H1 (cell line): ENCODE data around the gene CNNM2. TPM values are rescaled to one million over a fixed set of nuclear protein-coding genes. Genes with fewer than 3 reads are reported as not detected.

Source experiments
- CTCF ChIA-PET: fragments of 300-600 bp; sonication (Branson Sonifier 250); formaldehyde crosslinking; loops from one replicate; lab custom pipeline; 2021; ENCODE audit not compliant: partially characterized antibody; lab: Charles Lee
- POLR2A ChIA-PET: fragments of 300-600 bp; sonication (Branson Sonifier 250); formaldehyde crosslinking; loops from one replicate; lab custom pipeline; 2021; ENCODE audit warnings: inconsistent platforms; ENCODE audit not compliant: partially characterized antibody; lab: Charles Lee
- DNase-seq, 2 experiments: peaks; one replicate each; pipeline versions ENCODE4 v3.0.0 to v3.0.0-alpha.2; 2010 to 2022; ENCODE audit warnings: low spot score in 2 of 2, low read depth in 1 of 2, mixed read lengths in 1 of 2
- FAIRE-seq: peaks from 2 replicates; lab custom pipeline; 2011; peaks lifted over from hg19 to GRCh38; lab: Jason Lieb, UNC
- H2AFZ ChIP-seq: 2 replicates; pipeline ENCODE4 v1.8.1; 2012; ENCODE audit warnings: low read length, inconsistent platforms
- H2AK5ac ChIP-seq: 2 replicates; pipeline ENCODE4 v1.6.1; 2013; ENCODE audit warnings: low read depth, low read length
- H2BK120ac ChIP-seq: replicated peaks from 2 replicates; pipeline ENCODE3; 2013; ENCODE audit warnings: low read depth, low read length, inconsistent platforms
- H2BK12ac ChIP-seq: 2 replicates; pipeline ENCODE4 v1.6.1; 2013; ENCODE audit warnings: low read depth, low read length
- H2BK15ac ChIP-seq: 2 replicates; pipeline ENCODE4 v1.6.1; 2013; ENCODE audit warnings: low read length
- H2BK20ac ChIP-seq: 2 replicates; pipeline ENCODE4 v1.6.1; 2013; ENCODE audit warnings: low read length
- H2BK5ac ChIP-seq: 2 replicates; pipeline ENCODE4 v1.6.1; 2013; ENCODE audit warnings: low read depth, low read length
- H3K14ac ChIP-seq: 2 replicates; pipeline ENCODE4 v1.6.1; 2013; ENCODE audit warnings: inconsistent platforms; ENCODE audit not compliant: insufficient read length
- H3K18ac ChIP-seq: 2 replicates; pipeline ENCODE4 v1.6.1; 2013; ENCODE audit warnings: low read length; ENCODE audit errors: extremely low read depth
- H3K23ac ChIP-seq: 2 replicates; pipeline ENCODE4 v1.6.1; 2013; ENCODE audit warnings: inconsistent platforms; ENCODE audit not compliant: insufficient read length
- H3K23me2 ChIP-seq: 2 replicates; pipeline ENCODE4 v1.6.1; 2013; ENCODE audit warnings: low read depth, low read length
- H3K27ac ChIP-seq: 2 replicates; pipeline ENCODE4 v1.6.1; 2011; ENCODE audit warnings: low read depth, low read length, inconsistent platforms
- H3K27me3 ChIP-seq, 4 experiments: replicated peaks in 1 of 4; 1 replicate in 1 of 4; 2 replicates in 3 of 4; pipeline versions ENCODE4 v1.6.1 to v1.8.1; 2011 to 2013; ENCODE audit warnings: low read length in 3 of 4, mild to moderate bottlenecking in 3 of 4, inconsistent platforms in 2 of 4, mixed read lengths in 2 of 4, moderate library complexity in 1 of 4; ENCODE audit not compliant: control insufficient read depth in 3 of 4, insufficient read depth in 3 of 4; ENCODE audit errors: extremely low read depth in 1 of 4
- H3K36me3 ChIP-seq, 4 experiments: 2 replicates each; pipeline versions ENCODE4 v1.6.1 to v1.8.1; 2011 to 2013; ENCODE audit warnings: mild to moderate bottlenecking in 4 of 4, low read length in 3 of 4, moderate library complexity in 2 of 4, control low read depth in 1 of 4, inconsistent platforms in 1 of 4; ENCODE audit not compliant: insufficient read depth in 4 of 4, control insufficient read depth in 2 of 4
- H3K4ac ChIP-seq: replicated peaks from 2 replicates; pipeline ENCODE3; 2013; ENCODE audit warnings: low read length, low read depth, mixed read lengths, inconsistent platforms; ENCODE audit not compliant: insufficient read length
- H3K4me1 ChIP-seq, 4 experiments: replicated peaks in 1 of 4; 1 replicate in 1 of 4; 2 replicates in 3 of 4; pipeline versions ENCODE4 v1.6.1 to v1.8.1; 2011 to 2013; ENCODE audit warnings: low read length in 3 of 4, inconsistent platforms in 2 of 4, mixed read lengths in 1 of 4; ENCODE audit not compliant: insufficient read depth in 4 of 4, control insufficient read depth in 3 of 4
- H3K4me2 ChIP-seq, 2 experiments: 2 replicates each; pipeline versions ENCODE4 v1.6.1 to v1.8.1; 2011 to 2013; ENCODE audit warnings: low read depth in 2 of 2, low read length in 2 of 2, control low read depth in 1 of 2, inconsistent platforms in 1 of 2, mild to moderate bottlenecking in 1 of 2; ENCODE audit not compliant: insufficient read depth in 1 of 2
- H3K4me3 ChIP-seq, 4 experiments: fragments of 200-600, 300-600 bp in 1 of 4; sonication (generic), shearing (Covaris generic), sonication (Bioruptor Twin) in 1 of 4; 2 replicates each; pipeline versions ENCODE4 v1.5.1 to v1.8.1; 2011 to 2016; ENCODE audit warnings: low read length in 4 of 4, low read depth in 3 of 4, control low read depth in 2 of 4, inconsistent platforms in 2 of 4, mild to moderate bottlenecking in 2 of 4, mixed read lengths in 1 of 4, moderate library complexity in 1 of 4; ENCODE audit not compliant: insufficient read depth in 2 of 4; ENCODE audit errors: extremely low read depth in 1 of 4
- H3K56ac ChIP-seq: replicated peaks from 2 replicates; pipeline ENCODE3; 2013; ENCODE audit warnings: low read depth, mild to moderate bottlenecking, mixed read lengths, low read length, inconsistent platforms; ENCODE audit not compliant: insufficient read length
- H3K79me1 ChIP-seq: 2 replicates; pipeline ENCODE4 v1.6.1; 2013; ENCODE audit warnings: low read depth, low read length, control low read depth
- H3K79me2 ChIP-seq, 2 experiments: 2 replicates each; pipeline versions ENCODE4 v1.6.1 to v1.8.1; 2012 to 2013; ENCODE audit warnings: low read length in 2 of 2, mild to moderate bottlenecking in 2 of 2, inconsistent platforms in 1 of 2; ENCODE audit not compliant: insufficient read depth in 2 of 2, control insufficient read depth in 1 of 2
- H3K9ac ChIP-seq, 4 experiments: replicated peaks in 1 of 4; 1 replicate in 1 of 4; 2 replicates in 3 of 4; pipeline versions ENCODE4 v1.6.1 to v1.8.1; 2011 to 2013; ENCODE audit warnings: low read depth in 3 of 4, low read length in 3 of 4, control low read depth in 2 of 4, mild to moderate bottlenecking in 2 of 4, moderate library complexity in 2 of 4, inconsistent platforms in 1 of 4; ENCODE audit errors: extremely low read depth in 1 of 4
- H3K9me3 ChIP-seq, 2 experiments: 2 replicates each; pipeline versions ENCODE4 v1.6.1 to v1.8.1; 2012 to 2013; ENCODE audit warnings: mild to moderate bottlenecking in 2 of 2, moderate library complexity in 2 of 2, control low read depth in 1 of 2, inconsistent platforms in 1 of 2, low read depth in 1 of 2, low read length in 1 of 2, mixed read lengths in 1 of 2; ENCODE audit not compliant: insufficient read depth in 2 of 2
- H4K20me1 ChIP-seq, 2 experiments: replicated peaks in 1 of 2; 2 replicates each; pipeline versions ENCODE3 to v1.8.1; 2011 to 2013; ENCODE audit warnings: inconsistent platforms in 2 of 2, low read length in 2 of 2, mild to moderate bottlenecking in 1 of 2; ENCODE audit not compliant: insufficient read depth in 2 of 2, control insufficient read depth in 1 of 2
- H4K5ac ChIP-seq: 2 replicates; pipeline ENCODE4 v1.6.1; 2013; ENCODE audit warnings: low read length, low read depth, mixed read lengths, inconsistent platforms; ENCODE audit not compliant: insufficient read length
- H4K8ac ChIP-seq: 2 replicates; pipeline ENCODE4 v1.8.0; 2013; ENCODE audit warnings: mild to moderate bottlenecking, moderate library complexity, low read length, inconsistent platforms; ENCODE audit not compliant: insufficient read depth; ENCODE audit errors: extremely low read depth
- H4K91ac ChIP-seq: replicated peaks from 2 replicates; pipeline ENCODE3; 2013; ENCODE audit warnings: low read length, mixed read lengths, inconsistent platforms; ENCODE audit not compliant: insufficient read length
- CHD1 ChIP-seq: IDR thresholded peaks from 2 replicates; pipeline ENCODE4 v1.6.1; 2012; ENCODE audit warnings: low read depth, low read length, improper control_type of control experiment
- E2F6 ChIP-seq: IDR thresholded peaks from 2 replicates; pipeline ENCODE4 v1.6.1; 2012; ENCODE audit warnings: inconsistent platforms
- HDAC2 ChIP-seq, 2 experiments: fragments of 300-600 bp in 1 of 2; sonication (generic) in 1 of 2; IDR thresholded peaks; 2 replicates each; pipeline ENCODE4 v1.6.1; 2011 to 2012; ENCODE audit warnings: low read depth in 2 of 2, low read length in 2 of 2, mild to moderate bottlenecking in 2 of 2, moderate library complexity in 2 of 2, borderline replicate concordance in 1 of 2, inconsistent platforms in 1 of 2
- KDM4A ChIP-seq: IDR thresholded peaks from one replicate; pipeline ENCODE4 v1.7.1; 2012; ENCODE audit warnings: low read depth, mild to moderate bottlenecking, moderate library complexity, low read length, inconsistent platforms; ENCODE audit not compliant: severe bottlenecking
- KDM5A ChIP-seq: fragments of 200-600 bp; IDR thresholded peaks from 2 replicates; pipeline ENCODE4 v1.7.1; 2012; ENCODE audit warnings: mild to moderate bottlenecking, low read length, inconsistent platforms, mixed read lengths
- NRF1 ChIP-seq: IDR thresholded peaks from 2 replicates; pipeline ENCODE4 v1.6.1; 2011; ENCODE audit warnings: mild to moderate bottlenecking, low read depth, low read length, improper control_type of control experiment
- PHF8 ChIP-seq: fragments of 200-600 bp; sonication (generic); conservative IDR thresholded peaks from 2 replicates; pipeline ENCODE4 v1.7.1; 2012; ENCODE audit warnings: low read depth, mild to moderate bottlenecking, inconsistent platforms, low read length, moderate library complexity
- SRF ChIP-seq: IDR thresholded peaks from 2 replicates; pipeline ENCODE4 v1.6.1; 2011; ENCODE audit warnings: mild to moderate bottlenecking, low read depth, low read length, moderate library complexity
- TEAD4 ChIP-seq: IDR thresholded peaks from 2 replicates; pipeline ENCODE4 v1.6.1; 2012; ENCODE audit warnings: low read depth, low read length, inconsistent platforms, mixed read lengths
- polyA plus RNA-seq, 7 experiments: library from polyadenylated mRNA; depleted of rRNA in 3 of 7; stranded (reverse) in 5 of 7; unstranded in 2 of 7; fragments of >200 nt in 5 of 7; fragments of 200-250 nt in 2 of 7; gene quantifications; 1 replicate in 5 of 7; 2 replicates in 1 of 7; 4 replicates in 1 of 7; pipeline versions ENCODE4 v1.2.1 to v1.2.3, GENCODE V29; 2011 to 2013; ENCODE audit warnings: missing spikeins in 2 of 7, mixed read lengths in 2 of 7
- total RNA-seq: library from RNA; stranded (reverse); fragmentation: NEBNext Ultra II Directional; extraction: Animal tissue kit (Norgen Biotek cat#: 25700); gene quantifications from 2 replicates; pipeline ENCODE4 v1.2.1, GENCODE V29; 2021

Gene CNNM2
- total and polyA plus RNA-seq, 2 of the 8 experiments (the other 6 are each of a cell fraction or from before 2014, with no cell fraction given) = 7.3 to 23.6 TPM

- H3K23me2 ChIP-seq = no peaks in the 10 kb centered on the region
- H3K4ac ChIP-seq = no peak overlapping the region
- no peaks in the 10 kb centered on the region for H3K27me3 ChIP-seq
- H3K4me1 ChIP-seq = peaks cover 0 to 4% (median 0%) of the 10 kb centered on the region in 4 experiments; a peak in 1 of 7 replicates
- H3K79me2 ChIP-seq = no peaks in the 10 kb centered on the region
- CTCF ChIA-PET = interaction anchor here (0.6 to 2.3 kb wide), 6 partner anchors 12 to 181 kb away, joined by 3 to 10 read pairs (median 6); partner anchors contain the start of gene RPEL1
- DNase-seq (no peak), FAIRE-seq (no peak)
- POLR2A ChIA-PET = no interaction called here
- H2BK15ac ChIP-seq = no peak overlapping the region
- H3K79me1 ChIP-seq = no peaks in the 10 kb centered on the region
- H3K9me3 ChIP-seq = no peaks in the 10 kb centered on the region
- peaks cover 6 to 46% (median 18%) of the 10 kb centered on the region in 4 experiments; a peak in 7 of 8 replicates for H3K36me3 ChIP-seq
- no peak for TF ChIP-seq CHD1
- no peak for TF ChIP-seq PHF8
- TF ChIP-seq SRF = no peak
- TF ChIP-seq KDM5A = no peak
- no peak for TF ChIP-seq HDAC2 (IDR thresholded peaks at IDR 0.05; ENCODE audit: borderline replicate concordance in 1 of 2, low read depth in 2 of 2, low read length in 2 of 2)
- no peak for TF ChIP-seq KDM4A
- no peak for TF ChIP-seq E2F6
- no peak for TF ChIP-seq NRF1
- no peak for TF ChIP-seq TEAD4
- peaks cover 0 to 1% of the 10 kb centered on the region in 2 experiments for H4K20me1 ChIP-seq
- no peak overlapping the region for H2AFZ ChIP-seq
- no peak overlapping the region for H3K4me2 ChIP-seq
- no peak overlapping the region for H3K14ac ChIP-seq
- no peak overlapping the region for H4K91ac ChIP-seq
- H3K4me3 ChIP-seq = no peak overlapping the region
- H4K5ac ChIP-seq = no peak overlapping the region
- H2AK5ac ChIP-seq = no peak overlapping the region
- H2BK5ac ChIP-seq = no peak overlapping the region
- no peak overlapping the region for H2BK120ac ChIP-seq
- no peak overlapping the region for H3K9ac ChIP-seq
- no peak overlapping the region for H3K18ac ChIP-seq
- no peak overlapping the region for H3K27ac ChIP-seq
- H3K23ac ChIP-seq = no peak overlapping the region
- no peak overlapping the region for H2BK12ac ChIP-seq
- no peak overlapping the region for H4K8ac ChIP-seq
- H3K56ac ChIP-seq = no peak overlapping the region
- H2BK20ac ChIP-seq = no peak overlapping the region
Measured at GRCh38 chr10:103098240-103098639, 180.1 kb downstream of the CNNM2 start.
